ENCODE data around the gene LCAT.
A peak's percentile ranks its signal among the peaks of the same experiment; 100 is the strongest.
"Not testable (repeated sequence)": the region's sequence is repeated elsewhere in the genome, so short reads cannot be mapped to it uniquely, and the experiment has no call there.

Gene LCAT

GRCh38 chr16:67946966-67947558 lies 3.1 kb upstream of the LCAT start:
- DNase-seq (ENCODE audit: low spot score), result no peak

DNA sequence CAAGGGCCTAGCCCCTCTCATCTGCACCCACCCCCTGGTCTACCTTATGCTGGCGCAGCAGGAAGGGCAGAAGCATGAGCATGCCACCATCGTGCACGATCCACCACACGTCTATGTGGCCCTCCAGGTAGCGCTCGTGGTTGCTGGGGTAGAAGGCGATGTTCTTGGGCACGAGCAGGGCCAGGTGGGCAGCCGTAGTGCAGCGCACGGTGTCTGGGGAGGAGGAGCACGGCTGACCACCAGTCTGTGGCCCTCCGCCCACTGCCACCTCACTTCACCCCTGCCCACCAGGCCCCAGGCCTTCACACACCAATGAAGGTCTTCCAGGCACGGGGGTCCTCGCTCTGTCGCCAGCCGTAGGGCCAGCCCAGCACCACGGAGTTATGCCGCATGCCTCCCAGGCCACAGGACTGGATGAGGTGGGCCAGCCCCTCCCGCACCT lies 2.2 kb upstream of the LCAT start:
- DNase-seq (ENCODE audit: low spot score), result no peak

DNA sequence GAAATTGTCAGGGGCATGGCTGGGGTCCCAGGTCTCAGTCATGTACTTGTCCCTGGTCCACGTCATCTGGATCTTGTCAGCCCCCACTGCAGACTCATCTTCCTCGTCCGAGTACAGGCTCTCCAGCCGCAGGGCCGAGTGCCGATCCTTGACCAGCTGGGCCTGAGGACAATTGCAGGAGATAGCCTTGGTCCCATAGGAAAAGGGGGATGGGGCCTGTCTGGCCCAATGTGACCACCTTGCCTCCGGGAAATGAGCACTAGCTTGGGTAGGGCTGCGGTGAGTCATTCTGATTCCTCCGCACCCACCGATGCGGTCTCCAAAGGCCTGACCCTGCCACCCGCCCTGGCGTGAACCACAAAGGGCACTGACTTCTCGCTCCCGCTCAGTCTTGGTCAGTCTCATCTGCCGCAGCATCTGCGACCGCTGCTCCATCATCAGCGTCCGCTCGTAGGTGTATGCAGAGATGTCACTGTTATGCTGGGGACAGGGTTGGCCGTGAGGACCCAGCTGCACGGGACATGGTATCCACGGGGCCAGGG lies 1.5 kb upstream of the LCAT start:
- DNase-seq (ENCODE audit: low spot score), result no peak

- DNase-seq (ENCODE audit: low spot score), result no peak
Observed at GRCh38 chr16:67944690-67945391, 921 bp upstream of the LCAT start.

DNA sequence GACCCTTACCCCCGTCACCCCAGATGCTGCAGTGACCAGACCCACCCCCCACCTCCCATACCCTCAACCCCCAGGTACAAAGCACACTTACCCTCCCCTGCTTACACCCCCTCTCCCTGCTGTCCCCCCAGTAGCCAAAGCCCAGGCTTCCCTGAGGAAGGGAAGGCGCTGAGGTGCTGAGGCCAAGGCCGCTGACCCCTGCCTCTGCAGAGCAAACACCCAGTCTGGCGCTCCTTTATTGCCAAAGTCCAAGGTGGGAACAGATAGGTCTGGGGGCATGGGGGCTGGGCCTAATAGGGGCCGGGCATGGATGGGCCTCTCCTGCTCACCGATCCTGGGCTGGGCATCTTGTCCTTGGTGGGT lies 683 bp downstream of the LCAT start:
- no peak for DNase-seq (ENCODE audit: low spot score)

DNA sequence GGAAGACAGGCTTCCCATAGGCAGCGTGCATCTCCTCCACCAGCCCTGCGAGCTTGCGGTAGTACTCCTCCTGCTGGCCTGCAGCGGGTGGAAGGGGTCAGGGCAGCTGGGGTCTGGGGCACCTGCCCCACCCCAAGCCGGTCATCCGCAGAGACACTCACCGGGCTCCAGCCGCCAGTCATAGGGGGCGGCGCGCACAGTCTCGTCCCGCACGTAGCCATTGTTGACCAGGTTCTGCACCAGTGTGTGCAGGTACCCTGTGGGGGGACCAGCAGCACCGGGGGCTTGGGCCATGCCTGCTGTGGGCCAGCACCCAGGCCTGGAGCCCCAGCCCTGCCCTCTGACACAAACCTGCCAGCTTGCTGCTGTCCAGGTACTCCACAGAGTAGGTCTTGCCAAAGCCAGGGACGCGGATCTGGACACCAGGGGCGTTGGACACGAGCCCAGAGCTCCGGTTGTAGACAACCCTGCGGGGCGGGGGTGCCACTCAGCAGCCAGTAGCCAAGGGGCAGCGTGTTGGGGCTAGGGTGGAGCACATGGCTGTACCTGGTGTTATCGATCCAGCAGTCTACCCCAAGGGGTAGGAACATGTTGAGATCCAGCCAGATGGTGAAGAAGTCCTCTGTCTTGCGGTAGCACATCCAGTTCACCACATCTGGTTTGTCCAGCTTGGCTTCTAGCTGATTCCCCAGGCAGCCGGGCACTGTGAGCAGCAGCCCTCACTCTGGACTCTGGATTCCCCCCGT lies 1.2 kb downstream of the LCAT start:
- DNase-seq (ENCODE audit: low spot score), result no peak

- DNase-seq (ENCODE audit: low spot score), result peak; percentile 63
Observed at GRCh38 chr16:67942200-67942509, 1.8 kb downstream of the LCAT start.

DNA sequence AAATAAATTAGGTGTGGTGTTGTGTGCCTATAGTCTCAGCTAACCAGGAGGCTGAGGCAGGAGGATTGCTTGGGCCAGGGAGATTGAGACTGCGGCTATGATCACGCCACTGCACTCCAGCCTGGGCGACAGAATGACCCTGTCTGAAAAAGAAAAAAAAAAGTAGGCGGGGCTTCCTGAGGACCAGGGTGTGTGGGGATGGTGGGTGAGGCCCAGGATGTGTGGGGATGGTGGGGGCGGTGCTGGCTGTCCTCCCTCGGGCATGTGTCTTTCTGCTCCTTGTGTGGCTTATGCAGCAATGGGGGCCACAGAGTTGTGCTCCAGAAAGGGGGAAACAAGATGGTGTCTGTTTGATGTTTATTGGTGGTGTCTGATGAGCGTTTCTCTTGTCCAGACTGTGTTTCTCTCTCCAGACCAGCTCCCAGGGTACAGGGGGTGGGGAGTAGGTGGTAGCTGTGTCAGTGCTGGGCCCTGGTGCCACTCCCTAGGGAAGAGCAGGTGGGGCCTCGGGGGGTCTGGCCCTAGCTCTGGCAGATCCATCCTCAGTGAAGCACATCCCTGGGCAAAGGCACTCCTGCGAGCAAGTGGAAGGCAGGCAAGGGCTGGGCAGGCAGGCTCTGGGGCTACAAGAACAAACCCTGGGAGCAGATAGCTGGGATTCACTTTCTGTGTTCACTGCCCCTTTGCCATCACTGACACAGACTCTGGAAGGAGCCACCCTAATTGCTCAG lies 2.3 kb downstream of the LCAT start:
- no peak for DNase-seq (ENCODE audit: low spot score)

GRCh38 chr16:67940446-67941089 lies 3.4 kb downstream of the LCAT start:
- DNase-seq (ENCODE audit: low spot score), result no peak

DNA sequence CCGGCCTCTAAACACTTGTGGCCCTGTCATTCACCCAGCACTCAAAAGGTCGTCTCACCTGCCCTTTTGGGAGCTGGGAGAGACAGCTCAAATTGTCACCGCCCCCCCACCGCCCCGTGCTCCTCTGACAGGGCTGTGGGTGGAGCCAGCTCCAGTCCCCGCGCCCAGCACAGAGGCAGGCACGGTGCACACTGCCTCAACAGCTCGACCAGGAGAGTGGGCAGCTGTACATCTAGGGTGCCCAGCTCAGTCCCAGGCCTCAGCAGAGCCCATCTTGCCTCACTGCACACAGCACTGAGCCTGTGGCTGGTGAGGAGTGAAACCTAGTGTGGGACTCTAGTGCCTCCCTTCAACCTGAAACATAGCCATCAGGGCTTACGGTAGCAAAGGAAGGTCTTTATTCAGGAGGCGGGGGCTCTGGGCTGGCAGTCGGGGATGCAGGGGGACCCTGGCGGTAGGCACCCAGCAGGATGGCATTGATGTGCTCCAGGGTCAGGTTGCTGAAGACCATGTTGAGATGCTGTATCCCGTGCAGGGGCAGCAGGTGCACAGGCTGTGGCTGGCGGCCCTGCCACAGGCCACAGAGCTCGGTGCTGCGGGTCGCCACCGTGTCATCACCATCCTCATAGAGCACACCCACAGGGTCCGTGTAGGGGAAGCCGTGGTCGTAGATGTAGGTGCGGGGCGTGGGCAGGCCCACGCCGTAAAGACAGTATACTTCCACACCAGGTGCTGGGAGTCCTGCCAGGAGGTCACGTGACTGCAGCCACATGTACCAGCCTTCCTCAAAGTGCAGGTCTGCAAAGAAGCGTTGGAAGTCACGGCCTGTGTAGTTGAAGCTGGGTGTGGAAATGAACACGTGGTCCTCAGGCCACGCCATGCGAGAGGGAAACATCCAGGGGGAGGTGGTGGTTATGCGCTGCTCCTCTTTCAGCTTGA lies 4.1 kb downstream of the LCAT start:
- DNase-seq (ENCODE audit: low spot score), result no peak

- not testable (repeated sequence) for DNase-seq (ENCODE audit: low spot score)
Observed at GRCh38 chr16:67937713-67938112, 6.2 kb downstream of the LCAT start.

DNA sequence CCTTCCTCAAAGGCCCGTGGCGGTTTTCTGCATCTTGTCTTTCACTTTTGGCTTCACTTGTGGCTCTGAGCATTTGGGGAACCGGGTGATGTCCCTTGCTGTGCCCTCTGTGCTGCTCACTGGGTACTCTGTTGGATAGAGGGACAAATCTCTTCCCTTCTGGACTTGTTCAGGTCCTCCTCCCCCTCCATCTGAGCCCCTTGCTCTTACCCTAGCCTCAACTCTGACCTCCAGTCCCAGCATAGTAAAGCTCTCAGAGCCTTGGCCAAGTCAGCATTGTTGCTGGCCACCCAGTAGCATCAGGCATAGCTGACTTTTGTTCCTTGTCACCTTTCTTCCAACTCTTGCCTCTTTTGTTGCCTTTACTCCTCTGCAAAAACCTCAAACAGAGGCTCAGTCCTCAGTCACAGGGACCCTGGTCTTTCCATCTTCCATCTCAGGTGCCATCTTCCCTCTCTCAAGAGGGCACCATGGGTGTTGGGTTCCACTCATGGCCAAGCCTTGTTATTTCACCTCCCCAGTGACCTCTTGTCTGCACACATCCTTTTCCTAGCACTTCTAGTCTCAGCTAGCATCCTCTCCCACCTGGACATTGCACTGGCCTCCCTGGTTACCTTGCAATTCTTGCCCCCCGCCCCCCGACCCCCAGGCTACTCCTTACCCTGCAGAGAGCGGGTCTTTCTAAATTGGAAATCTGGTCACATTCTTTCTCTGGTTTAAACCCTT lies 6.9 kb downstream of the LCAT start:
- no peak for DNase-seq (ENCODE audit: low spot score)

DNA sequence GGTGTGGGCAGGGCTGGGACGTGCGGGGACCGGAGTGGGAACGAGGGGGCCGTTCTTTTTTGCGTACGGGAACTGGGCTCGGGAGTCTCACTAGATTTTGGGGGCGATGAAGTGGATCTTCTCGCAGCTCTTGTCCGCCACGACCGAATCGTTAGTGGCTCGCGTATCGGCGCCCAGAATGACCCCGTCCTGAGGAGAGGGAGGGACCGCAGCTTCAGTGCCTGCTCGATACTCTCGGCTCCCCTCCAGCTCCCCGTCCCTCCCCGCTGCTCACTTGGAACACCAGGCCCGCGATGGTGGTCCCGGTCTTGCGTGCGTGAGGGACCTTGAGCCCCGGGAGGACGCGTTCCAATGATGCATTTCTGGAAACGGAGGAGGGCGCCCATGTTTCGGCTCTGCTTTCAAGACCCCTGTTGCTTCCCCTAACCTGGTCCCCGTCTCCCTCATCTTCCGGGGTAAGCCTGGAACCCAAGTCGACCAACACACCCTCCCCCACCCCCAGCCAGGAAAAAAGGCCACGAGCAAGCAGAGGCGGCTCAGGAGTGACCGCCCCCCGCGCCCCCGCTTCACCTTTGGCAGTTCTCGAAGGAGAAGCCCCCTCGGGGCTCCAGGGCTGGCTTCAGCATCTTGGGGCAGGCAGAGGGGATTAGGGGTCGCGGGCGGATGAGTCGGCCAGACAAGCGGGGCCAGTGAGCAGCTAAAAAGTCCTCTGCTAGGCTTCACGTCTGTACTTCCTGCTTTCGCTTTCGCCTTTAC lies 7.6 kb downstream of the LCAT start, which contains the start of gene PSMB10:
Gene PSMB10 (minus strand): TSS at position 727 of the 756 bp plus-strand sequence. CDS start 101 bp downstream, at position 626.
- peak; percentile 70 for DNase-seq (ENCODE audit: low spot score)

GRCh38 chr16:67935402-67936123 lies 8.4 kb downstream of the LCAT start:
- DNase-seq (ENCODE audit: low spot score), result peak; percentile 97

- DNase-seq (ENCODE audit: low spot score), result no peak
Observed at GRCh38 chr16:67935101-67935401, 8.9 kb downstream of the LCAT start.

DNA sequence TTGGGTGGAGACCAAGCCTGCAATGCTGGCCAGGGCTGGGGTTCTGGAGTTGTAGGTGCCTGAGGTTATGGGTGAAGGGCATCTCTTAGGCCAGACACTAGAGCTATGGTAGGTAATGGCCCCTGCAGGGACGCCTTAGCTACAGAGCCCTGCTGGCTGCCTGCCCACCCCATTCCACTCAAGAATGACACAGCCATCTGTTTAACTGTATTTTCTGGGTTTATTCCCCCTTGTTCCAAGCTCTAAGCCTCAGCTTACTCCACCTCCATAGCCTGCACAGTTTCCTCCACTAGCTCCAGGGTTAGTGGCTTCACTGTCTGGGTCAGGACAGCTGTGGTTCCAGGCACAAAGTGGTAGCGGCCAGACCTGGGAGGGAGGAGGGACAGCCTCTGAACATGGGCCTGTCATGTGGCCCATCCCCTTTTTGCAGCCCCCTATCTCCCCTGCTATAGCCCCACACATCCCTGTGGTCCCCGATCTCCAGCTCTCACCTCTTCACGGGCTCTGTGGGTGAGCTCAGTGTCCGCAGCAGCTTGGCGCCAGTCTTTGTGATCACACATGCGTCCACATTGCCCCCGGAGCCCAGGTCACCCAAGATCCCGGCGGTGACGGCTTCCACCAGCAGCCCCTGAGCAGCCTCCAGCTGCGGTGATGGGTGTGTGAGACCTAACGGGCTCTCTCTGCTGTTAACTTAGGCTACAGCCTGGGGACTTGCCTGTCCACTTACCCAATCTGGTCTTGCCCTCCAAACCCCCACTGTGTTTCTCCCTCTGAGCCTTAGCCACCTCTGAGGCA lies 9.4 kb downstream of the LCAT start:
- DNase-seq (ENCODE audit: low spot score), result no peak

GRCh38 chr16:67933805-67934204 lies 10.1 kb downstream of the LCAT start:
- no peak for DNase-seq (ENCODE audit: low spot score)

DNA sequence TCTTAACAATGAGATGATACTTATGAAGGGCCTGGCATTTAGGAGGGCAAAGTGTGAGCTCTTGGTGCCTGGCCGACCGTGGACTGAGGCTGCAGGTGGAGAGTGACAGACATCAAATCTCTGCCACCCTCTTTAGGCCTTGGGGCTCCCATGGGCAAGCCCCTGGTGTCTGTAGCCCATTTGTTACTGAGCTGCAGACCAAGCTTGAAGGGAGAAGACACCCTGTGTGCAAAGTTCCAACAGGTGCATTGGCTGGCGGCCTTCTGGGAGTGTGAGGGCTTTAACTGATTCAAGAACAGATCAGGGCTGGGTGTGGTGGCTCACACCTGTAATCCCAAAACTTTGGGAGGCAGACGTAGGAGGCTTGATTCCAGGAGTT lies 11.5 kb downstream of the LCAT start:
- DNase-seq (ENCODE audit: low spot score), result no peak
